Tibial nerve (tissue), 4 donors: ENCODE data around the gene PTDSS2.

ENCODE experiments used
- CTCF ChIP-seq, 5 experiments: fragments of 200-600 bp in 3 of 5; fragments of 450-650 bp in 2 of 5; sonication (generic) in 3 of 5; IDR thresholded peaks; one replicate each; pipeline ENCODE4 v1.5.1; 2016 to 2019; ENCODE audit warnings: antibody characterized with exemption in 5 of 5, mild to moderate bottlenecking in 3 of 5, moderate library complexity in 2 of 5
- EP300 ChIP-seq, 2 donors: sonication (generic); formaldehyde crosslinking; IDR thresholded peaks; one replicate each; pipeline ENCODE4 v1.6.1; 2017; ENCODE audit warnings: antibody characterized with exemption in 2 of 2, mild to moderate bottlenecking in 1 of 2

- no peak for TF ChIP-seq EP300 (IDR thresholded peaks at IDR 0.05)
- TF ChIP-seq CTCF (IDR thresholded peaks at IDR 0.05), result no peak
Observed at GRCh38 chr11:488992-489391, 38.9 kb downstream of the PTDSS2 start.
